ENCODE results near the gene PIP4P1.

- TF ChIP-seq CTCF (IDR thresholded peaks at IDR 0.05), result no peak
- no peak for TF ChIP-seq POLR2AphosphoS5 (IDR thresholded peaks at IDR 0.05; ENCODE audit: insufficient read depth in 1 of 2, low read depth in 1 of 2)
Observed at GRCh38 chr14:20458031-20458789, 3.0 kb downstream of the PIP4P1 start.

Data from vagina (tissue), 2 donors.